Fibroblast of the aortic adventitia (primary cell): Measurements from ENCODE around the gene REV1. TPM values are rescaled to one million over a fixed set of nuclear protein-coding genes. Genes with fewer than 3 reads are reported as not detected.
A peak's percentile ranks its signal among the peaks of the same experiment; 100 is the strongest.

Experiments used
- DNase-seq: peaks from one replicate; pipeline ENCODE4 v3.0.0-alpha.2; 2010; ENCODE audit warnings: low read depth
- H3K4me3 ChIP-seq: 2 replicates; pipeline ENCODE4 v1.5.1; 2011; ENCODE audit warnings: low read depth, mild to moderate bottlenecking, control low read depth, low read length, moderate library complexity
- CTCF ChIP-seq: IDR thresholded peaks from 2 replicates; pipeline ENCODE4 v1.5.1; 2011; ENCODE audit warnings: mild to moderate bottlenecking, low read length, control low read depth, inconsistent platforms; ENCODE audit not compliant: insufficient read depth
- total RNA-seq: library from RNA; depleted of rRNA; stranded (reverse); fragments of >200 nt; gene quantifications from 2 replicates; pipeline ENCODE4 v1.2.3, GENCODE V29; 2012; ENCODE audit warnings: low replicate concordance

The REV1 gene
- total RNA-seq, 1 donor = 36.2 TPM

DNA sequence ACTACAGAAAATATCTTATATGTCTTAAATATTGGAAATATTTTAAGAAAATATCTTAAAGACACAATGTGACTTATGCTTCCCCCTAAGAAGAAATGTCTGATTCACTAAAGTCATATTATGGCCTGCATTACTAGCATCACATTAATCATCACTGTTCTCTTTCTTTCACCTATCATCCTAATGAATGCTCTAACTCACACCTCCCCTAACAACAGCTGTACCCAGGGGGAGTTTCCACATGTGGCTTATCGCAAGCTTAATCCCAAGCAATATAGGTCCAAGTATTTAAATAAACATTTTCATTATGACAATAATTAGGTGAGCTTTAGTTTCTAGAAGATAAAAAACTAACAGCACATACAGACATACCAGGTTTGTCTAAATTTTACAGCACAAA is 39.6 kb downstream of the REV1 start:
- H3K4me3 ChIP-seq = no peak overlapping the region
- no peak for TF ChIP-seq CTCF
- no peak for DNase-seq

DNA sequence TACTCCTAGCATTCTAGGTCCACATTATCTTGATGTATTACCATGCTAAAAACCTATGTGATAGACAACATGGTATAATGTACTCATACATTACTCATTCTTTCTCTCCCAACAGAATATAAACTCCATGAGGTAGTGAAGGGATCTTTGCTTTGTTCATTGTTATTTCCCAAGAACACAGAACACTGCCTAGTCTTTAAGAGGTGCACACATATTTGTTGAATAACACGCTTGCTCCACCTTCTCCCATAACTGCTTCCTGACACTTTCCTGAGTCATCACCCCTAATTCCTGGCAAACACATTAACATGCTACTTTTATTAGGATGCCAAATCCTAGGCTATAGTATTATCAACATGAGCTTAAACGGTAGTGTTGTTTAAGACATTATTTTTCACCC is 41.3 kb downstream of the REV1 start:
- DNase-seq = peak; percentile 54
- TF ChIP-seq CTCF = no peak
- no peak overlapping the region for H3K4me3 ChIP-seq

- DNase-seq = no peak
- TF ChIP-seq CTCF = no peak
- H3K4me3 ChIP-seq = no peak overlapping the region
Measured at GRCh38 chr2:99445065-99445464, 44.8 kb downstream of the REV1 start.

GRCh38 chr2:99444222-99444621 is 45.6 kb downstream of the REV1 start:
- no peak for DNase-seq
- no peak for TF ChIP-seq CTCF
- H3K4me3 ChIP-seq = no peak overlapping the region

- H3K4me3 ChIP-seq = no peak overlapping the region
- DNase-seq = peak; percentile 63
- TF ChIP-seq CTCF = peak; percentile 66
Measured at GRCh38 chr2:99442837-99443236, 47.0 kb downstream of the REV1 start.

DNA sequence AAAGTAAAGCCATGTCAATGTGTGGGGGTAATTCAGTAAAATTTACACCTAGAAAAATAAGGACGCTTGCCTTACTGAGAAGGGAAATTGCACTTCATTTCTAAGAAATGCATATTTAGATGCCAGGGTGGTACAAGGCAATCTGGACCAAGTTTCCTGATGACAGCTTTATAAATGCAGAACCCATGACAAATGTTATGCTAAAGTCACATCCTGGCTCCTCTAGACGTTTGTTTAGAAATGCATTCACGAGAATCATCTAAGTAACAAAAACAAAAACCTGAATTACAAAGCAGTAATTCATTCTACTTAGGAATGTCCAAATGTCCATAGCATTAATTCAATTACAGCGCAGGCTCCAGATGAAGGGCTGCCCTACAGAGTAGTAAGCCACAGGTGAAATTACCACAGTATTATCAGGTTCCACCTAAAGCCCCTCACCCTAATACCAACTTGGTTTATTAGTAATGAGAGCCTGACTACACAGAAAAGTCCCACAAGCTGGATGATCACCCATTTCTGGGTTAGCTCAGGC is 49.8 kb downstream of the REV1 start:
- TF ChIP-seq CTCF = no peak
- DNase-seq = no peak
- H3K4me3 ChIP-seq = no peak overlapping the region

- no peak for DNase-seq
- H3K4me3 ChIP-seq = no peak overlapping the region
- no peak for TF ChIP-seq CTCF
Measured at GRCh38 chr2:99436874-99437273, 52.9 kb downstream of the REV1 start.
